ENCODE measurements around the gene RCCD1.

RCCD1 gene

GRCh38 chr15:90945091-90945490 lies 9.6 kb upstream of the RCCD1 start:
- FAIRE-seq: no peak

GRCh38 chr15:90946538-90946937 lies 8.1 kb upstream of the RCCD1 start:
- no peak for FAIRE-seq

GRCh38 chr15:90946941-90947576 lies 7.6 kb upstream of the RCCD1 start:
- no peak for FAIRE-seq

GRCh38 chr15:90947577-90948357 lies 6.9 kb upstream of the RCCD1 start:
- no peak for FAIRE-seq

GRCh38 chr15:90948506-90948905 lies 6.2 kb upstream of the RCCD1 start:
- FAIRE-seq: no peak

- FAIRE-seq: no peak
Measured at GRCh38 chr15:90949979-90950675, 4.6 kb upstream of the RCCD1 start.

GRCh38 chr15:90950676-90951075 lies 4.0 kb upstream of the RCCD1 start:
- no peak for FAIRE-seq

GRCh38 chr15:90952901-90953677 lies 1.6 kb upstream of the RCCD1 start:
- no peak for FAIRE-seq

- FAIRE-seq: no peak
Measured at GRCh38 chr15:90953947-90954711, 555 bp upstream of the RCCD1 start.

GRCh38 chr15:90955624-90956273 lies 1.1 kb downstream of the RCCD1 start:
- FAIRE-seq: no peak

- no peak for FAIRE-seq
Measured at GRCh38 chr15:90956274-90957030, 1.8 kb downstream of the RCCD1 start.

- no peak for FAIRE-seq
Measured at GRCh38 chr15:90957031-90957790, 2.5 kb downstream of the RCCD1 start.

GRCh38 chr15:90957791-90958190 lies 3.1 kb downstream of the RCCD1 start:
- FAIRE-seq: no peak

GRCh38 chr15:90959028-90959595 lies 4.4 kb downstream of the RCCD1 start:
- no peak for FAIRE-seq

- FAIRE-seq: no peak
Measured at GRCh38 chr15:90959894-90960293, 5.2 kb downstream of the RCCD1 start.

GRCh38 chr15:90960298-90961091 lies 5.8 kb downstream of the RCCD1 start:
- no peak for FAIRE-seq

GRCh38 chr15:90962021-90962420 lies 7.3 kb downstream of the RCCD1 start:
- no peak for FAIRE-seq

GRCh38 chr15:90966262-90966661 lies 11.6 kb downstream of the RCCD1 start:
- no peak for FAIRE-seq

GRCh38 chr15:90967206-90967605 lies 12.5 kb downstream of the RCCD1 start:
- no peak for FAIRE-seq

All from G401.6 (cell line).